HepG2 (cell line): ENCODE data around the gene MYO5B. TPM values are rescaled to one million over a fixed set of nuclear protein-coding genes. Genes with fewer than 3 reads are reported as not detected.

Experiments used
- ATAC-seq: fragments of 200-7000 bp; cut with Tn5 transposase; 3 replicates; pipeline ENCODE4 v1.9.1; 2020; ENCODE audit warnings: mild to moderate bottlenecking, moderate library complexity
- BruUV-seq: library from RNA; stranded (reverse); fragments of 400-500 nt; replicated peaks from 2 replicates; lab custom pipeline; 2021; lab: Mats Ljungman, UMichigan
- CTCF ChIA-PET: fragments of 300-600 bp; formaldehyde crosslinking; extraction: SDS; loops from one replicate; lab custom pipeline; 2021; ENCODE audit warnings: low total read pairs, inconsistent platforms, low intra/inter-chr PET ratio; lab: Yijun Ruan, JAX
- POLR2A ChIA-PET: fragments of 350-600 bp; sonication (Branson Sonifier 250); formaldehyde crosslinking; loops from one replicate; lab custom pipeline; 2020; ENCODE audit warnings: antibody characterized with exemption, inconsistent platforms; lab: Yijun Ruan, JAX
- DNase-seq: peaks from one replicate; pipeline ENCODE4 v3.0.0-alpha.2; 2015; ENCODE audit warnings: low spot score
- FAIRE-seq: peaks from 3 replicates; lab custom pipeline; 2011; peaks lifted over from hg19 to GRCh38; lab: Jason Lieb, UNC
- H2AFZ ChIP-seq: one replicate; pipeline ENCODE4 v1.6.1; 2011; ENCODE audit warnings: low read length, inconsistent platforms
- H3K27ac ChIP-seq: fragments of 300-600 bp; 3 replicates; pipeline ENCODE4 v1.8.0; 2011; ENCODE audit warnings: mixed run types, mild to moderate bottlenecking, mixed read lengths, low read length, inconsistent platforms; ENCODE audit not compliant: insufficient read depth; ENCODE audit errors: extremely low read length
- H3K27me3 ChIP-seq, 2 experiments: fragments of 200-600 bp in 1 of 2; 2 replicates in 1 of 2; 3 replicates in 1 of 2; pipeline versions ENCODE4 v1.6.0 to v1.8.0; 2011; ENCODE audit warnings: low read length in 2 of 2, mild to moderate bottlenecking in 2 of 2, moderate library complexity in 2 of 2, inconsistent platforms in 1 of 2; ENCODE audit not compliant: insufficient read depth in 2 of 2, control insufficient read depth in 1 of 2
- H3K36me3 ChIP-seq, 2 experiments: fragments of 200-600 bp in 1 of 2; replicated peaks in 1 of 2; 2 replicates in 1 of 2; 3 replicates in 1 of 2; pipeline versions ENCODE4 v1.5.1 to v1.8.0; 2011; ENCODE audit warnings: low read length in 2 of 2, inconsistent platforms in 1 of 2; ENCODE audit not compliant: insufficient read depth in 2 of 2, control insufficient read depth in 1 of 2
- H3K4me1 ChIP-seq: 2 replicates; pipeline ENCODE4 v1.5.1; 2012; ENCODE audit warnings: low read length, inconsistent platforms; ENCODE audit not compliant: insufficient read depth
- H3K4me2 ChIP-seq: 2 replicates; pipeline ENCODE4 v1.6.0; 2011; ENCODE audit warnings: low read depth, low read length, inconsistent platforms
- H3K4me3 ChIP-seq, 3 experiments: fragments of 200-600 bp in 1 of 3; sonication (generic), shearing (Covaris generic) in 1 of 3; replicated peaks in 1 of 3; 2 replicates each; pipeline ENCODE4 v1.5.1; 2011 to 2016; ENCODE audit warnings: low read length in 3 of 3, inconsistent platforms in 2 of 3, low read depth in 2 of 3, mild to moderate bottlenecking in 2 of 3, control low read depth in 1 of 3, mixed read lengths in 1 of 3; ENCODE audit not compliant: insufficient read depth in 1 of 3
- H3K79me2 ChIP-seq: one replicate; pipeline ENCODE4 v1.6.1; 2011; ENCODE audit warnings: low read length, inconsistent platforms; ENCODE audit not compliant: insufficient read depth
- H3K9ac ChIP-seq: 2 replicates; pipeline ENCODE4 v1.6.0; 2011; ENCODE audit warnings: mild to moderate bottlenecking, low read depth, low read length, inconsistent platforms; ENCODE audit not compliant: insufficient read depth
- H3K9me3 ChIP-seq: 2 replicates; pipeline ENCODE4 v1.5.1; 2012; ENCODE audit warnings: mild to moderate bottlenecking, low read length
- H4K20me1 ChIP-seq: 2 replicates; pipeline ENCODE4 v1.6.0; 2011; ENCODE audit warnings: inconsistent platforms, mild to moderate bottlenecking, low read length, moderate library complexity; ENCODE audit not compliant: insufficient read depth
- AHR ChIP-seq: IDR thresholded peaks from 2 replicates; pipeline ENCODE4 v1.6.1; 2018; ENCODE audit warnings: missing genetic modification reagents, missing compliant biosample characterization
- ARNTL ChIP-seq: sonication (generic); formaldehyde crosslinking; IDR thresholded peaks from 2 replicates; pipeline ENCODE4 v1.4.0; 2020; ENCODE audit warnings: mild to moderate bottlenecking, missing genetic modification reagents
- ATF1 ChIP-seq: IDR thresholded peaks from 2 replicates; pipeline ENCODE4 v1.6.1; 2016; ENCODE audit warnings: mild to moderate bottlenecking, control low read depth
- E2F5 ChIP-seq: sonication (generic); formaldehyde crosslinking; conservative IDR thresholded peaks from 2 replicates; pipeline ENCODE4 v1.4.0; 2020; ENCODE audit warnings: missing genetic modification reagents
- HMG20B ChIP-seq: conservative IDR thresholded peaks from 2 replicates; pipeline ENCODE4 v1.6.1; 2016; ENCODE audit warnings: missing genetic modification reagents, missing compliant biosample characterization
- HOXA7 ChIP-seq: sonication (generic); formaldehyde crosslinking; IDR thresholded peaks from 2 replicates; pipeline ENCODE4 v1.8.1; 2022; ENCODE audit warnings: mild to moderate bottlenecking, missing genetic modification reagents, moderate library complexity
- RNF219 ChIP-seq: sonication (generic); formaldehyde crosslinking; IDR thresholded peaks from 2 replicates; pipeline ENCODE4 v1.5.0; 2020; ENCODE audit warnings: mild to moderate bottlenecking, missing genetic modification reagents
- RORA ChIP-seq: sonication (generic); formaldehyde crosslinking; IDR thresholded peaks from 2 replicates; pipeline ENCODE4 v1.5.0; 2020; ENCODE audit warnings: mild to moderate bottlenecking, missing genetic modification reagents, moderate library complexity
- SKI ChIP-seq: fragments of 450-650 bp; IDR thresholded peaks from one replicate; pipeline ENCODE4 v1.6.1; 2018; ENCODE audit warnings: mild to moderate bottlenecking; ENCODE audit not compliant: partially characterized antibody
- SMAD1 ChIP-seq: sonication (generic); formaldehyde crosslinking; IDR thresholded peaks from 2 replicates; pipeline ENCODE4 v1.4.0; 2020; ENCODE audit warnings: missing genetic modification reagents, low read depth, mild to moderate bottlenecking, borderline replicate concordance
- SNAPC2 ChIP-seq: sonication (generic); formaldehyde crosslinking; IDR thresholded peaks from 2 replicates; pipeline ENCODE4 v1.8.1; 2022; ENCODE audit warnings: mild to moderate bottlenecking, missing genetic modification reagents
- ZKSCAN1 ChIP-seq: fragments of 150-350 bp; IDR thresholded peaks from 2 replicates; pipeline ENCODE4 v1.6.1; 2014; ENCODE audit warnings: low read length
- WGBS: methylation state at CpG from one replicate; pipeline ENCODE4 v1.1.6; 2017; ENCODE audit warnings: low lambda C conversion rate; 5-methylcytosine and 5-hydroxymethylcytosine counted together
- in situ Hi-C: cut with HindIII; loops from 2 replicates; pipeline ENCODE4 v1.10.0; 2017; ENCODE audit warnings: low pct_unique_long_range_greater_than_20kb; ENCODE audit not compliant: extremely low pct_ligation_motif_present
- intact Hi-C: fragments of 100-400 bp; cut with micrococcal nuclease; formaldehyde crosslinking; loops from one replicate; pipeline ENCODE4 v1.10.0; 2022; ENCODE audit not compliant: unreplicated experiment
- polyA plus RNA-seq, 8 experiments: library from polyadenylated mRNA; depleted of rRNA in 3 of 8; stranded (reverse) in 7 of 8; unstranded in 1 of 8; fragments of >200 nt; fragmentation: Illumina TruSeq in 4 of 8; extraction: Trizol in 4 of 8; gene quantifications; 2 replicates each; pipeline versions ENCODE4 v1.2.1 to v1.2.3, GENCODE V29; 2011 to 2016; ENCODE audit warnings: low read depth in 4 of 8, missing spikeins in 1 of 8, mixed read lengths in 1 of 8; ENCODE audit not compliant: insufficient read depth in 1 of 8
- total RNA-seq, 5 experiments: library from RNA; depleted of rRNA; stranded (reverse); fragments of >200 nt; fragmentation: Illumina TruSeq; extraction: Trizol; gene quantifications; 2 replicates each; pipeline ENCODE4 v1.2.3, GENCODE V29; 2016; ENCODE audit warnings: low read depth in 1 of 5
- TF ChIP-seq, protein P1 (sequence below): IDR thresholded peaks from 2 replicates; pipeline ENCODE4 v1.6.1; 2012; ENCODE audit warnings: inconsistent platforms
- TF ChIP-seq, protein P2 (sequence below): sonication (generic); formaldehyde crosslinking; IDR thresholded peaks from 2 replicates; pipeline ENCODE4 v1.5.0; 2020; ENCODE audit warnings: missing genetic modification reagents

Gene MYO5B
- total and polyA plus RNA-seq, 2 of the 13 experiments (the other 11 are each of a cell fraction or from before 2014, with no cell fraction given): 13.1 to 24.0 TPM

- BruUV-seq: no TSS peak
- FAIRE-seq (no peak), ATAC-seq (no peak), DNase-seq (no peak)
- H3K4me2 ChIP-seq: no peak overlapping the region
- no peak for TF ChIP-seq RORA
- TF ChIP-seq RNF219: no peak
- no peak for TF ChIP-seq ZKSCAN1
- TF ChIP-seq, protein P1, sequence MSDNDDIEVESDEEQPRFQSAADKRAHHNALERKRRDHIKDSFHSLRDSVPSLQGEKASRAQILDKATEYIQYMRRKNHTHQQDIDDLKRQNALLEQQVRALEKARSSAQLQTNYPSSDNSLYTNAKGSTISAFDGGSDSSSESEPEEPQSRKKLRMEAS: no peak
- TF ChIP-seq, protein P2, sequence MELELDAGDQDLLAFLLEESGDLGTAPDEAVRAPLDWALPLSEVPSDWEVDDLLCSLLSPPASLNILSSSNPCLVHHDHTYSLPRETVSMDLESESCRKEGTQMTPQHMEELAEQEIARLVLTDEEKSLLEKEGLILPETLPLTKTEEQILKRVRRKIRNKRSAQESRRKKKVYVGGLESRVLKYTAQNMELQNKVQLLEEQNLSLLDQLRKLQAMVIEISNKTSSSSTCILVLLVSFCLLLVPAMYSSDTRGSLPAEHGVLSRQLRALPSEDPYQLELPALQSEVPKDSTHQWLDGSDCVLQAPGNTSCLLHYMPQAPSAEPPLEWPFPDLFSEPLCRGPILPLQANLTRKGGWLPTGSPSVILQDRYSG (CRISPR knock-in tag): no peak
- TF ChIP-seq SKI: no peak
- TF ChIP-seq SMAD1 (CRISPR knock-in tag): no peak
- TF ChIP-seq AHR (CRISPR knock-in tag): no peak
- no peak for TF ChIP-seq HMG20B
- no peak for TF ChIP-seq ATF1 (CRISPR knock-in tag)
- TF ChIP-seq E2F5 (CRISPR knock-in tag): no peak
- TF ChIP-seq ARNTL (CRISPR knock-in tag): no peak
- TF ChIP-seq SNAPC2 (CRISPR knock-in tag): no peak
- no peak for TF ChIP-seq HOXA7
- no peak overlapping the region for H3K4me3 ChIP-seq
- H3K27ac ChIP-seq: no peak overlapping the region
- ChIA-PET CTCF (no interaction called here), POLR2A (no interaction called here)
- 100% methylated on average over 1 of the region's 1 CpG for WGBS
- peaks cover 14 to 34% of the 10 kb centered on the region in 2 experiments for H3K36me3 ChIP-seq
- H2AFZ ChIP-seq: no peak overlapping the region
- 0 out of 2 replicates have a peak, but pooled peaks cover 12% of the 10 kb centered on the region for H3K4me1 ChIP-seq
- H3K79me2 ChIP-seq: no peaks in the 10 kb centered on the region
- H3K27me3 ChIP-seq: no peaks in the 10 kb centered on the region
- no peak overlapping the region for H3K9ac ChIP-seq
- intact Hi-C loops (no loop called here), in situ Hi-C loops (no loop called here)
- H4K20me1 ChIP-seq: no peaks in the 10 kb centered on the region
- H3K9me3 ChIP-seq: no peaks in the 10 kb centered on the region
Measured at GRCh38 chr18:49844903-49845302, 350.0 kb downstream of the MYO5B start.
